DOHH2 (cell line): Measurements from ENCODE around the gene AKAP13.

Experiments used
- H3F3A ChIP-seq: fragments of 200-600 bp; sonication (generic), shearing (Covaris generic); 2 replicates; pipeline ENCODE4 v1.6.0; 2016; ENCODE audit warnings: antibody characterized with exemption, mild to moderate bottlenecking; ENCODE audit not compliant: control insufficient read depth, insufficient read depth
- H3K27ac ChIP-seq: fragments of 200-600 bp; sonication (generic); 2 replicates; pipeline ENCODE4 v1.5.1; 2014; ENCODE audit warnings: low read depth, mild to moderate bottlenecking, low read length, moderate library complexity
- H3K27me3 ChIP-seq: fragments of 200-600 bp; sonication (generic); 2 replicates; pipeline ENCODE4 v1.6.1; 2014; ENCODE audit warnings: mild to moderate bottlenecking, low read length, mixed read lengths; ENCODE audit not compliant: control insufficient read depth
- H3K36me3 ChIP-seq: fragments of 200-600 bp; sonication (generic); 2 replicates; pipeline ENCODE4 v1.6.1; 2014; ENCODE audit warnings: mild to moderate bottlenecking, low read length, moderate library complexity, mixed read lengths; ENCODE audit not compliant: control insufficient read depth
- H3K4me1 ChIP-seq: fragments of 200-600 bp; sonication (generic); 2 replicates; pipeline ENCODE4 v1.6.1; 2014; ENCODE audit warnings: mild to moderate bottlenecking, low read length, mixed read lengths; ENCODE audit not compliant: control insufficient read depth
- H3K4me2 ChIP-seq: fragments of 200-600 bp; sonication (generic); 2 replicates; pipeline ENCODE4 v1.6.0; 2014; ENCODE audit warnings: mild to moderate bottlenecking, low read length, moderate library complexity
- H3K4me3 ChIP-seq: fragments of 200-600 bp; sonication (generic); 2 replicates; pipeline ENCODE4 v1.5.1; 2014; ENCODE audit warnings: mild to moderate bottlenecking, low read length, mixed read lengths
- H3K79me2 ChIP-seq: fragments of 200-600 bp; sonication (generic); 2 replicates; pipeline ENCODE4 v1.6.1; 2014; ENCODE audit warnings: mild to moderate bottlenecking, low read length, mixed read lengths; ENCODE audit not compliant: control insufficient read depth
- H3K9me2 ChIP-seq: fragments of 200-600 bp; sonication (generic); replicated peaks from 2 replicates; pipeline ENCODE4 v1.6.1; 2014; ENCODE audit warnings: mild to moderate bottlenecking, low read length, mixed read lengths; ENCODE audit not compliant: control insufficient read depth
- H3K9me3 ChIP-seq: fragments of 200-600 bp; sonication (generic); 2 replicates; pipeline ENCODE4 v1.6.1; 2014; ENCODE audit warnings: antibody characterized with exemption, low read length, mixed read lengths; ENCODE audit not compliant: control insufficient read depth, insufficient read depth
- H4K20me1 ChIP-seq: fragments of 200-600 bp; sonication (generic); 2 replicates; pipeline ENCODE4 v1.6.0; 2014; ENCODE audit warnings: low read depth, mild to moderate bottlenecking, antibody characterized with exemption, low read length, moderate library complexity; ENCODE audit not compliant: control insufficient read depth, insufficient read depth
- CTCF ChIP-seq: fragments of 200-600 bp; sonication (generic); IDR thresholded peaks from one replicate; pipeline ENCODE4 v1.5.1; 2014; ENCODE audit warnings: antibody characterized with exemption, mild to moderate bottlenecking, low read depth, low read length; ENCODE audit not compliant: poor library complexity, severe bottlenecking
- EZH2phosphoT487 ChIP-seq: fragments of 200-600 bp; sonication (generic); IDR thresholded peaks from 2 replicates; pipeline ENCODE4 v1.6.1; 2017; ENCODE audit warnings: borderline replicate concordance, mild to moderate bottlenecking, antibody characterized with exemption, low read length, moderate library complexity, mixed read lengths

The AKAP13 gene

GRCh38 chr15:85421116-85421925, 40.9 kb downstream of the AKAP13 start:
- Histone ChIP-seq H3K27me3 (no peaks in the 10 kb centered on the region), H3K9me3 (no peaks in the 10 kb centered on the region), H3K4me2 (peak overlapping the region; percentile 11), H3K9me2 (no peaks in the 10 kb centered on the region), H3K79me2 (peaks cover 97% of the 10 kb centered on the region), H4K20me1 (peaks cover 25% of the 10 kb centered on the region), H3K4me1 (peaks cover 89% of the 10 kb centered on the region), H3K36me3 (peaks cover 3% of the 10 kb centered on the region; the same call in 1 of the 2 replicates), H3F3A (no peaks in the 10 kb centered on the region), H3K4me3 (no peak overlapping the region), H3K27ac (no peak overlapping the region)
- TF ChIP-seq EZH2phosphoT487 (no peak), CTCF (no peak)

GRCh38 chr15:85422607-85423006, 42.2 kb downstream of the AKAP13 start:
- Histone ChIP-seq H3K9me2 (no peaks in the 10 kb centered on the region), H3K27me3 (no peaks in the 10 kb centered on the region), H3F3A (no peaks in the 10 kb centered on the region), H4K20me1 (peaks cover 25% of the 10 kb centered on the region), H3K4me3 (no peak overlapping the region), H3K27ac (no peak overlapping the region), H3K9me3 (no peaks in the 10 kb centered on the region), H3K36me3 (peaks cover 3% of the 10 kb centered on the region; the same call in 1 of the 2 replicates), H3K4me1 (peaks cover 80% of the 10 kb centered on the region), H3K4me2 (no peak overlapping the region), H3K79me2 (peaks cover 97% of the 10 kb centered on the region)
- TF ChIP-seq CTCF = no peak
- no peak for TF ChIP-seq EZH2phosphoT487

- H3F3A ChIP-seq = no peaks in the 10 kb centered on the region
- H3K4me1 ChIP-seq = peaks cover 76% of the 10 kb centered on the region
- 0 out of 2 replicates have a peak overlapping the region, but pooled peaks have one; percentile 4 for H3K4me2 ChIP-seq
- peaks cover 3% of the 10 kb centered on the region; the same call in 1 of the 2 replicates for H3K36me3 ChIP-seq
- H3K9me2 ChIP-seq = no peaks in the 10 kb centered on the region
- peaks cover 98% of the 10 kb centered on the region for H3K79me2 ChIP-seq
- no peak overlapping the region for H3K4me3 ChIP-seq
- peaks cover 25% of the 10 kb centered on the region for H4K20me1 ChIP-seq
- H3K27me3 ChIP-seq = no peaks in the 10 kb centered on the region
- H3K9me3 ChIP-seq = no peaks in the 10 kb centered on the region
- TF ChIP-seq CTCF = no peak
- no peak for TF ChIP-seq EZH2phosphoT487
- H3K27ac ChIP-seq = no peak overlapping the region
Observed at GRCh38 chr15:85423256-85423655, 42.9 kb downstream of the AKAP13 start.
